GM23248 (cell line): ENCODE measurements around the gene TYW1B.
"Not testable (repeated sequence)": the region's sequence is repeated elsewhere in the genome, so short reads cannot be mapped to it uniquely, and the experiment has no call there.

ENCODE experiments used
- EZH2 ChIP-seq: fragments of 200-600 bp; sonication (generic); IDR thresholded peaks from 2 replicates; pipeline ENCODE4 v1.6.1; 2018; ENCODE audit warnings: antibody characterized with exemption, mild to moderate bottlenecking; ENCODE audit not compliant: insufficient read depth, poor library complexity, severe bottlenecking
- EZH2phosphoT487 ChIP-seq: fragments of 200-600 bp; sonication (generic); IDR thresholded peaks from 2 replicates; pipeline ENCODE4 v1.6.1; 2018; ENCODE audit warnings: antibody characterized with exemption, moderate library complexity, mild to moderate bottlenecking, low read depth; ENCODE audit not compliant: insufficient read depth

DNA sequence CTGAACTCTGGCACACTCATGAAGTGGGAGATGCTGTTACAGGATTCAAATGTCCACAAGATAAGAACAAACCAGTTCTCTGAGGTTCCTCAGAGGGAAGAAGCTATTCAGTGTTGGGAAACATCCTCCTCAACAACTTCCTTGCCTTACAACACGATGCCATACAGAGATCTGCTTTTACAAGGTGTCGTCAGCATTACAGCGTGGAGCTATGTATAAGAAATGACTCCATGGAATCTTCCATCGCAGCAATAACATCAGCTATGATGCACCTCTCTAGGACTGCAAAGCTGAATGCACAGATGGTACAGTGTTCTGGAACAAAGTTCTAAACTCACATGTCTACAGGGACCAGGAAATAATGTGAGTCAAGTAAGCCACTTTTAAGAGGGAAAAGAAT is 122.3 kb downstream of the TYW1B start:
- TF ChIP-seq EZH2phosphoT487, EZH2: not testable (repeated sequence)
